NCI-H2171 treated with DMSO at 0.1 percent for 48 hours (cell line): ENCODE data around the gene ZNF766.
"Not testable (repeated sequence)": the region's sequence is repeated elsewhere in the genome, so short reads cannot be mapped to it uniquely, and the experiment has no call there.

Experiments used
- DNase-seq: peaks from one replicate; lab custom pipeline; 2025; lab: John Stamatoyannopoulos, UW

Gene ZNF766

DNA sequence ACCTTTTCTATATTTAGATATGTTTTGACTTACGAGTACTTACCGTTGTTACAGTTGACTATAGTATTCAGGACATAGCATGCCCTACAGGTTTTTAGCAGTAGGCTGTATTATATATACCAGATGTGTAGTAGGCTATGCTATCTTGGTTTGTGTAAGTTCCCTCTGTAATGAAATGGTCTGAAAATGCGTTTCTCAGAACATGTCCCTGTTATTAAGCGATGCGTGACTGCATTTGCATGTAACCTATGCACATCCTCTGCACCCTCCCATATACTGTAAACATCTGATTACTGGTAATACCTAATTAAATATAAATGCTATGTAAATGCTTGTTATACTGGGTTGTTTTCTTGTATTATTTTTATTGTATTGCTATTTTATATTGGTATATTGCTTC is 6.6 kb downstream of the ZNF766 start:
- no peak for DNase-seq

GRCh38 chr19:52277471-52277870 is 8.1 kb downstream of the ZNF766 start:
- no peak for DNase-seq

- DNase-seq = no peak
These were observed 16.9 kb downstream of the ZNF766 start for GRCh38 chr19:52286256-52286655.

DNA sequence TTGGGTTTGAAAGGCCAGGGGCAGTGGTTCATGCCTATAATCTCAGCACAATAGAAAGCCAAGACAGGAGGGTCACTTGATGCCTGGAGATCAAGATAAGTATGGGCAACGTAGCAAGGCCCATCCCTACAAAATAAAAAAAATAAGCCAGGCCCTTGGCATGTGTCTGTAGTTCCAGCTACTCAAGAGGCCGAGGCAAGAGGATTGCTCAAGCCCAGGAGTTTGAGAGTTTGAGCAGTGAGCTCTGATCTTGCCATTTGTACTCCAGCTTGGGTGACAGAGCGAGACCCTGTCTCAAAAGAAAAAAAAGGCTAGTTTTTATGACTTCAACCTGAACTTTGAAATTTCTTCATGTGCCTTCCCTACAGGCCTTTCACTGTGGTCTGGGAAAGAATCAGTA is 22.4 kb downstream of the ZNF766 start:
- DNase-seq = no peak

GRCh38 chr19:52292946-52293345 is 23.6 kb downstream of the ZNF766 start:
- DNase-seq = not testable (repeated sequence)

DNA sequence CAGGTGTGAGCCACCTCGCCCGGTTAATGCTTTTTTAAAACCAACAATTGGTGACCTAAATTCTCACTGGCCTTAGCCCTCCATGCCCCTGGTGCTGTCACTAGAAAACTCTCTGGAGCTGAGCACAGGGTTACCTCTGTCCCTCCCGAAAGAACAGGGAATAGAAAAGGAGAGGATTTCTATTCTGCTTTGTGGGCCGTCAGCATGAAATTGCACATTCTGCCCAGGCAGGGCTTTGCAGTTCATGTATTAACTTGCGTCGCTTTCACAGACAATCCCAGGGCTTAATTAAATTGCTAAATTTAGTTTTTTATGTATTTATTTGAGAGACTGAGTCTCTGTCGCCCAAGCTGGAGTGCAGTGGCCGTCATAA is 27.0 kb downstream of the ZNF766 start:
- DNase-seq = no peak

DNA sequence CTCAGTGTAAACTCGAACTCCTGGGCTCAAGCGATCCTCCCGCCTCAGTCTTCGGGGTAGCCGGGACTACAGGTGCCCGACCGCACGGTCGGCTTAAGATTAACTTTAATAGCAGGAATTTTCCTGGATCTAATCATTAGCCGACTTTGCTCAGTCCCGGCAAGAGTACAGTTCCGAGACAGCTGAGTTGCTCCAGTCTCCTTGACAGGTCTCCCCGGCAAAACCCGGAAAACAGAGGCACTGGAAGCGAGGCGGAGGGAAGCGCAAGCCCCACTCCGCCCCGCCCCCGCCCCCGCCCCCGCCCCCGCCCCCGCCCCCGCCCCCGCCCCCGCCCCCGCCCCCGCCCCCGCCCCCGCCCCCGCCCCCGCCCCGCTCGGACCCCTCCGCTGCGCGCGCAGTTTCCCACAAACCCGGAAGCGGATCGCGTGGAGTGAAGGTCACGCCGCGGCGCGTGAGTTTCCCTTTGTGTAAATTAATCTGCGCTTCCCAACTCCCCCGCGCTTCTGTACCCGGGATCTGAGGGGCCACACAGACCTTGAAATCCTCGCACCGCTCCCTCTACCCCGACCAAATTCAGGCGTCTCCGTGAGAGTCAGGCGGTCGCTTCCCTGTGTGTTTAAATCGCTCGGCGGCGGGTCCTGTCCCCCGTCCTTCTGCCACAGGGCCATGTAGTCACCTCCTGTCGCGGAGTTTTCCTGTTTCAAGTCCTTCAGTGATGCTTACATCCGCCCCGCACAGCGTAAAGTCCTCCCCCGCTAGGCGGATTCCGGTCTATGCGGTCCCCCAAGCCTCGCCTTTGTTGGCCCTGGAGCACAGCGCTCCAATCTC is 27.6 kb downstream of the ZNF766 start, which contains the start of gene ZNF480:
Gene ZNF480 (plus strand): TSS at position 397 of the 828 bp plus-strand sequence. CDS start 3,244 bp downstream, outside the sequence.
- peak; percentile 75 for DNase-seq

- DNase-seq = peak; percentile 21
These were observed 28.4 kb downstream of the ZNF766 start for GRCh38 chr19:52297601-52298364.

GRCh38 chr19:52307275-52307674 is 37.9 kb downstream of the ZNF766 start:
- DNase-seq = no peak

GRCh38 chr19:52322429-52322828 is 53.0 kb downstream of the ZNF766 start:
- DNase-seq = no peak

- DNase-seq = no peak
These were observed 62.4 kb downstream of the ZNF766 start for GRCh38 chr19:52331757-52332156.

DNA sequence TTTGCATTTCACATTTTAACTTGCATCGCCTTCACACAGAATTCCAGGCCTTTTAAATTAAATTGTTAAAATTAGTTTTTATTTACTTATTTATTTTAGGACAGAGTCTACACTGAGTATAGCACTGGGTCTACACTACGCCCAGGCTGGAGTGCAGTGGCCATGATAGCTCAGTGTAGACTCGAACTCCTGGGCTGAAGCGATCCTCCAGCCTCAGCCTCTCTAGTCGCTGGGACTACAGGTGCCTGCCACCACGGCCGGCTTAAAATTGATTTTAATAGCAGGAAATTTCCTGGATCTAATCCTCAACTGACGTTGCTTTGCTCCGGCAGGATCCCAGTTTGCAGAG is 66.4 kb downstream of the ZNF766 start:
- DNase-seq = no peak

DNA sequence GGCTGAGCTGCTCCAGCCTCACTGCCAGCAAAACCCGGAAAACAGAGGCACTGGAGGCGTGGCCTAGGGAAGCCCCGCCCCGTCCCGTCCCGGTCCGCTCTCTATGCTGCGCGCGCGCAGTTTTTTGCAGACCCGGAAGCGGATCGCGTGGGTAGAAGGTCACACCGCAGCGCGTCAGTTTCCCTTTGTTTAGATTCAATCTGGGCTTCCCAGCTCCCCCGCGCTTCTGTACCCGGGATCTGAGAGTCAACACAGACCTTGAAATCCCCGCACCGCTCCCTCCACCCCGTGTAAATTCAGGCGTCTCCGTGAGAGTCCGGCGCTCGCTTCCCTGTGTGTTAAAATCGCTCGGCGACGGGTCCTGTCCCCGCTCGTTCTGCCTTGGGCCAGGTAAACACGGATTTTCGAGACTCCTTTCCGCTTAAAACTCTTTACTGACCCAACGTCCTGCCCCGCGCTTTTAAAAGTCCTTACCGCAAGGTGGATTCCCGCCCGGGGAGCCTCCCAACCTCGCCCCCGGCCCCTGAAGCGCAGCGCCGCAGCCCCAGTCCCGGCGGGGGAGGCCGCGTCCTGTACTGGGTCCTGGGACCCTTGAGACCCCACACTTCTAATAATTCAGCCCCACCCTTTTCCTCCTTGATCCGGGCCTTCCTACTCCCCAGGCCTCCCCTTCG is 66.9 kb downstream of the ZNF766 start, which contains the start of gene ZNF610:
Gene ZNF610 (plus strand): TSS at position 127 of the 674 bp plus-strand sequence. CDS start 12,930 bp downstream, outside the sequence.
- peak; percentile 79 for DNase-seq

GRCh38 chr19:52336791-52337381 is 67.5 kb downstream of the ZNF766 start:
- DNase-seq = no peak

- not testable (repeated sequence) for DNase-seq
These were observed 69.6 kb downstream of the ZNF766 start for GRCh38 chr19:52339022-52339421.

GRCh38 chr19:52343548-52343947 is 74.2 kb downstream of the ZNF766 start:
- DNase-seq = peak; percentile 27

GRCh38 chr19:52345162-52345561 is 75.8 kb downstream of the ZNF766 start:
- no peak for DNase-seq
